Left cardiac atrium (tissue), 4 donors: ENCODE results near the gene ALG8. TPM values are rescaled to one million over a fixed set of nuclear protein-coding genes. Genes with fewer than 3 reads are reported as not detected.
"Not testable (repeated sequence)": the region's sequence is repeated elsewhere in the genome, so short reads cannot be mapped to it uniquely, and the experiment has no call there.

Source experiments
- ATAC-seq, 2 donors: fragments of 200-7000 bp; cut with Tn5 transposase; one replicate each; pipeline ENCODE4 v1.9.1; 2020; ENCODE audit warnings: mild to moderate bottlenecking in 2 of 2, moderate library complexity in 2 of 2
- DNase-seq: peaks from one replicate; pipeline ENCODE4 v3.0.0-alpha.2; 2020
- intact Hi-C, 2 donors: fragments of 100-400 bp; cut with DNase I; formaldehyde crosslinking; loops; one replicate each; pipeline versions ENCODE4 v1.14.1 to v1.15.1; 2022 to 2023
- total RNA-seq, 2 donors: library from RNA; stranded (reverse); fragmentation: NEBNext Ultra II Directional; extraction: Animal tissue kit (Norgen Biotek cat#: 25700); gene quantifications; one replicate each; pipeline ENCODE4 v1.2.1, GENCODE V29; 2021
- donor health status: DM: no; HTN: yes; CAD: no.
- donor health status: DM: no; HTN: yes; CAD: no; lungs with severe emphysema.
- donor health status: DM: yes; HTN: yes; CAD: no.
- donor health status: Dilated cardiomyopathy.

The ALG8 gene
- total RNA-seq, 2 donors from 2014 or later, result 21.1 to 25.2 TPM

- DNase-seq (peak; percentile 37), ATAC-seq (peak; percentile 46 to 72)
- intact Hi-C loops, result no loop called here
Measured at GRCh38 chr11:78061088-78061920, 78.1 kb downstream of the ALG8 start.

GRCh38 chr11:78060533-78060932 lies 78.9 kb downstream of the ALG8 start:
- intact Hi-C loops, result no loop called here
- DNase-seq (no peak), ATAC-seq (no peak)

- ATAC-seq, DNase-seq, intact Hi-C loops: not testable (repeated sequence)
Measured at GRCh38 chr11:78059749-78060328, 79.6 kb downstream of the ALG8 start.

- intact Hi-C loops, result no loop called here
- ATAC-seq (peak in 1 of 2 donors; percentile 56), DNase-seq (no peak)
Measured at GRCh38 chr11:78057462-78058055, 81.9 kb downstream of the ALG8 start.

GRCh38 chr11:78056093-78056492 lies 83.3 kb downstream of the ALG8 start:
- intact Hi-C loops, result no loop called here
- ATAC-seq, result no peak
- DNase-seq, result no peak

- ATAC-seq, result peak in 1 of 2 donors; percentile 76
- intact Hi-C loops, result no loop called here
Measured at GRCh38 chr11:78054971-78055370, 84.5 kb downstream of the ALG8 start.

GRCh38 chr11:78050964-78051831 lies 88.2 kb downstream of the ALG8 start:
- intact Hi-C loops, result no loop called here
- ATAC-seq (no peak), DNase-seq (no peak)

More at GRCh38 chr11:78054971-78055370, 84.5 kb downstream of the ALG8 start:
- DNase-seq, result no peak

Other genes starting within 250 kb of the ALG8 start
- gene INTS4, start 145.0 kb downstream of the ALG8 start, total RNA-seq, result 10 to 100 TPM; 15.9 to 17.7 TPM
- gene KCTD14, start 116.3 kb downstream of the ALG8 start, total RNA-seq, result 1 to 10 TPM in 1 of 2 donors, under 1 TPM in 1; 0.94 to 1.3 TPM
- 10 to 100 TPM; 34.6 to 88.4 TPM for gene THRSP, start 75.8 kb downstream of the ALG8 start, total RNA-seq
- 100 to 1,000 TPM; 276 to 291 TPM for gene NDUFC2, start 59.8 kb downstream of the ALG8 start, total RNA-seq
- 1 to 10 TPM; 6.4 to 6.8 TPM for gene KCTD21, start 49.0 kb upstream of the ALG8 start, total RNA-seq
- gene USP35, start 49.3 kb upstream of the ALG8 start, total RNA-seq, result 10 to 100 TPM in 1 of 2 donors, 1 to 10 TPM in 1; 6.5 to 10.6 TPM